Stimulated activated naive CD8-positive, alpha-beta T cell treated with anti-CD3 and anti-CD28 coated beads, Interleukin-15, Interleukin-2, amounts not matched to agents 100 U/mL and 50 U/mL, for 24 hours (primary cell): ENCODE results near the gene PIK3R5.
A peak's percentile ranks its signal among the peaks of the same experiment; 100 is the strongest.

ENCODE experiments used
- ATAC-seq: fragments of 150-1000 bp; cut with Tn5 transposase; one replicate; pipeline ENCODE4 v1.10.0; 2021
- DNase-seq: peaks from one replicate; pipeline ENCODE4 v3.0.0; 2021

The PIK3R5 gene

DNA sequence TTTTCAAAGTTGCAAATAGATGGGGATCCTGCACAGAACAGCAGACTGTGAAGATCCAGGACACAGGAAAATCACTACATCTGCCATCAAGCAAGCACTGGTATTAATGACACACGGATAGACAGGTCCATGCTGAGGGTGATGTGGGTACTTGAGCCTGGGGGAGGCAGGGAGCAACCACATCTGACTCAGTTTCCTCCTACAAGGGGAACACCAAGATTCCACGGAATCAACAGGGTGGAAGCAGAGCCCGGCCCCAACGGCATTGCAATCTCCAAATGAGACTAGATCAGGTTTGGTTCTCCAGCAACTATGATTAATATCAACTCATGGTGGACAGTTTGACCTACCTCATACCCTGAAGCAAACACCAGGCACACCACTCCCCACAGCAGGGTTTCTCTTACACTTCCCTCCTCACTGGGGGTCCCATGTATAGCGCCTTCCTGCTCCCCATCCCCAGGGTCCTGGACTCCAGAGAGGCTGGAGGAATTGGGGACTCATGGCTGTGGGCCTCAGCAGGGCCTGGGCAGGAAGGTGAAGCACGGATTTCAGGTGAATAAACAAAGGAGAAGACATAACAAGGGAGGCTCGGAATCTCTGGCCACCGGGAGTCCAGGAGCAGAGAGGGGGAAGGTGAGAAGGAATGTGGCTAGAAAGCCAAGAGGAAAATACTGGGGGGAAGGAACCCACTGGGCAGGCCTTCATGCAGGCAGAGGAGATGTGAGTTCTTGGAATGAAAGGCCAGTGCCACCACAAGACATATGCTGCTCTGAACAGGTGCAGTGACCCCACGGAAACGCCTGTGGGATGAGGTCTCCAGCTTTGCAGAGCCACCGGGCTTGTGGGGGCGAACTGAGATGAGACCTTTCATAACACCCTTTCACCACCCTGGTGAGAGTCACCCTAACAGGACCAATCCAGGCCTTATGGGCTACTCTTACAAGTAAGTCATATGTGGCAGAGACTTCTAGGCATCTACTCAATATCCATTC is 68.6 kb downstream of the PIK3R5 start:
- ATAC-seq (peak; percentile 3), DNase-seq (no peak)

DNA sequence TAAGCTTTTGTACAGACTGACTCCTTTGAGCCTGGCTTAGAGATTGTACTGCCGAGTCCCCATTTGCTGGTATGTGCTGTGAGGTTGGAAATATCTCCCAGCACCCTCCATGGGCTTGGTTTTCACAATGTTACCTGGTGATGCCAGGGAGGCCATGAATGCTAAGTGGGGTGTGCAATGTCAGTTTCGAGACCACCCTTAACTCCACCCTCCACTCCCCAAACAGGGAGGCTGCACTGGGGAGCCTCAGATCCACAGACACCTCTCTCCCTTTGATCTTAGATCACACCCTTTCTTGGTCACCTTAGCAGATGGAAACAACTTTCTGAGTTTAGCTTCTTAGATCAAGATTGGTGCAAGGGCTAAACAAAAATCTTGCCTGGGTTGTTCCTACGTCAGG is 69.4 kb downstream of the PIK3R5 start:
- no peak for DNase-seq
- ATAC-seq = no peak

- ATAC-seq (no peak), DNase-seq (peak; percentile 55)
These were observed 70.6 kb downstream of the PIK3R5 start for GRCh38 chr17:8894673-8895578.

GRCh38 chr17:8894202-8894671 is 71.3 kb downstream of the PIK3R5 start:
- ATAC-seq (no peak), DNase-seq (no peak)

- ATAC-seq (no peak), DNase-seq (no peak)
These were observed 71.8 kb downstream of the PIK3R5 start for GRCh38 chr17:8893621-8894201.

- ATAC-seq (no peak), DNase-seq (no peak)
These were observed 72.4 kb downstream of the PIK3R5 start for GRCh38 chr17:8893059-8893458.

DNA sequence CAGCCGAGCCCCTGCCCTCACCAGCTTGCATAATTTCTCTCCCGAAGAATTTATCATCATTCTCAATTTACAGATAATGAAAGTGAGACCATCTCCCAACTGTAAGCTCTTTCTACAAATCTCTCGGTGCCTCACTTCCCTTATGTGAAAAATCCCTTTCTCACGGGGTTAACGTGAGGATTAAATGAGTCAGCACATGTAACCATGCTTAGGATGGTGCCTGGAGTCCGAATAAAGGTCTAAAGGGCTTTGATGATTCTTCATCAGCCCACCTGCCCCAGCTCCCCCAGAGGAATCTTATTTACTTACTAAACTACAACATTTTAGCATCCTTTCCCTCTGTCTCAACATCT is 73.2 kb downstream of the PIK3R5 start:
- DNase-seq (no peak), ATAC-seq (peak; percentile 40)

DNA sequence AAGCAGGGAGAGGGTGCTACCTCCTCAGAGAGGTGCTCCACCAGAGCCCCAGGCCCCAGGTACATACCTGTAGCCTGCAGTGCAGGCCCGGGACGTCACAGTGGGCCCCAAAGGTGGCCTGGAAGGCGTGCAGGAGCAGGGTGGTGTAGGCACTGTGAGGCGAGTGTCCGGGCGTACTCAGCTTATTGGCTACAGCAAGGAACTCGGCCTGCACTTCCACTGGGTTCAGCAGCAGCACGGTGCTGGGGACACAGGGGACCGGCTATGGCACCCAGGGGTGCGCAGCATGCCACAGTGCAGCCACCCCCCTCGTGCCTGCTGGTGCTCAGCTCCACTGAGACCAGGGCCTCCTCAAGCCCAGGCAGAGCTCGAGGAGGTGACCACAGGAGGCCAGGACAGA is 74.8 kb downstream of the PIK3R5 start:
- ATAC-seq (no peak), DNase-seq (no peak)

DNA sequence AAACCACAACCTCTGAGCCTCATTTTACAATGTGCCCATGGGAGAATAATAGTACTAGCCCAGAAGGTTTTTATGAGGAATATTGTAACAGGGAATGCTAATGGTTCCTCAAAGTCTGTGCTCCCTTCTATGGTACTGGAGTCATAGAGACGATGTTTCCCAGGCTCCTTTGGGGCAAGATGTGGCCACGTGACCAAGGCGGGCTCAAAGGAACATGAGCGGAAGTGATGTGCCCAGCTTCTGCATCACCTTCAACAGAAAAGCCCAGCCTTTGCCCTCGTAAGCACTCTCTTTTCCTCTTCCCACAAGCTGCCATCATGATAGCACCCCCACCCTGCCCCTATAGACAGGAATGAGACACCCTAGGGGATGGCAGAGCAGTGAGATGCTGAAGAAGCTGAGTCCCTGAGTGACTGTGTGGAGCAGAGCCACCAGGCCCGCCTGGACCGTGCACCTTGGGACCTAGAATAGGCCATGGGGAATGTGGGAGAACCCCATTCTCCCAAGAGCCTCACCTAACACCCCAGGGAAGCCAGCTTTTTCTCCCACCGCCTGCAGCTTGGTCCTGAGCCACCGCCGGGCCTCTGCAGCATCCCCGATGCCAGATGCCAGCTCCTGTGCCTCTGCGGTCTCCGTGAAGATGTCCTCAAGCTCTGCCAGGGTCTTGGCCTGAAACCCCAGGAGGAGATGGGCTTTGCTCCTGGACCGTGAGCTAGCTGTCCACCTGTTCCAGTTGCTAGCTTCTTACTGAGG is 75.9 kb downstream of the PIK3R5 start:
- DNase-seq (no peak), ATAC-seq (no peak)

GRCh38 chr17:8888704-8889302 is 76.7 kb downstream of the PIK3R5 start:
- ATAC-seq = no peak
- DNase-seq = no peak

GRCh38 chr17:8887834-8888703 is 77.4 kb downstream of the PIK3R5 start:
- no peak for ATAC-seq
- DNase-seq = no peak

DNA sequence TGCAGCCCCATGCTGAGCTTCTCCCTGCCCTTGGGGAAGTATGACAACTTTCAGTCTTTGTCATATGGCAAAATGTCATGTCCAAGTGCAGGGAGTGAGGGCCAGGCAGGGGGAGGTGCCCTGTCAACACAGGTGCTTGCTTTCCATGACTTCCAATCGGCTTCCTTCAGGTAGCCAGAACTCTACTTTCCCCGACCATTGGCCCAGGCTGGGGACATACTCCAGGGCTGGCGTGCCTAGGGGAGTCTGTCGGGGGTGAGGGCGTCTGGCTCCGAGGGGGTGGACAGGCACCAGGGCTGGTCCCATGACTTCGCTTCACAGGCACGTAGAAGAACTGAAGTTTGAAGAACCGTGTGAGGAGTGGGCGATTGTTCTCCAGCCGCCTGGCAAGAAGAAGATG is 78.2 kb downstream of the PIK3R5 start:
- ATAC-seq (no peak), DNase-seq (no peak)

- ATAC-seq = peak; percentile 2
- DNase-seq = no peak
These were observed 79.4 kb downstream of the PIK3R5 start for GRCh38 chr17:8885967-8886684.

DNA sequence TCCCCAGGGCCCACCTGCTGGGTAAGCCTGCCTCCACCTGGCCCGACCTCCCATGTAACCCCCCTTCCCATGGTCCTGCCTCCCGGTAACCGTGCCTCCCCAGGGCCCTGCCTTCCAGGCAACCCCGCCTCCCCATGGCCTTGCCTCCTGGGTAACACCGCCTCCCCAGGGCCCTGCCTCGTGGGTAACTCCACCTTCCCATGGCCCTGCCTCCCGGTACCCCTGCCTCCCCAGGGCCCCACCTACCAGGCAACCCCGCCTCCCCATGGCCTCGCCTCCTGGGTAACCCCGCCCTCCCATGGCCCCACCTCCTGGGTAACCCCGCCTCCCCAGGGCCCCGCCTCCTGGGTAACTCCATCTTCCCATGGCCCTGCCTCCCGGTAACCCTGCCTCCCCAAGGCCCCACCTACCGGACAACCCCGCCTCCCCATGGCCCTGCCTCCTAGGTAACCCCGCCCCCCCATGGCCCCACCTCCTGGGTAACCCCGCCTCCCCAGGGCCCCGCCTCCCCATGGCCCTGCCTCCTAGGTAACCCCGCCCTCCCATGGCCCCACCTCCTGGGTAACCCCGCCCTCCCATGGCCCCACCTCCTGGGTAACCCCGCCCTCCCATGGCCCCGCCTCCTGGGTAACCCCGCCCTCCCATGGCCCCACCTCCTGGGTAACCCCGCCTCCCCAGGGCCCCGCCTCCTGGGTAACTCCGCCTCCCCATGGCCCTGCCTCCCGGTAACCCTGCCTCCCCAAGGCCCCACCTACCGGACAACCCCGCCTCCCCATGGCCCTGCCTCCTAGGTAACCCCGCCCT is 80.1 kb downstream of the PIK3R5 start:
- DNase-seq (peak; percentile 65), ATAC-seq (peak; percentile 50)

GRCh38 chr17:8884336-8884990 is 81.0 kb downstream of the PIK3R5 start:
- ATAC-seq = no peak
- DNase-seq = no peak

DNA sequence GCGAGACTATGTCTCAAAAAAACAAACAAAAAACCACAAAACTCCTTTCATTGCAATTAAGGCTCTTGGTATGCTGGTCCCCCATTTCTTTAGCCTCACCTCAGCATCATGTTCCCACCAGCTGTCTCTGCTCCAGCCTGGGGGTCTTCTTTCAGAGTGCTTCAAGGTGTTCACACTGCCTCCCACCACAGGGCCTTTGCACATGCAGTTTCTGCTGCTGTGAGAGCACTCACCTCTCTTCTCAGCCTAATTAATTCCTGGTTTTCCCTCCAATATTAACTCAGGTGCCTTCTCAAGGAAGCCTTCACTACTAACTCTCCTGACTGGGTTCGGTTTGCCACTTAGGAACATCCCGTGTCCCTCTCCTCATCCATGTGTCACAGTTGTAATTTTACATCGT is 82.2 kb downstream of the PIK3R5 start:
- no peak for DNase-seq
- ATAC-seq = no peak

DNA sequence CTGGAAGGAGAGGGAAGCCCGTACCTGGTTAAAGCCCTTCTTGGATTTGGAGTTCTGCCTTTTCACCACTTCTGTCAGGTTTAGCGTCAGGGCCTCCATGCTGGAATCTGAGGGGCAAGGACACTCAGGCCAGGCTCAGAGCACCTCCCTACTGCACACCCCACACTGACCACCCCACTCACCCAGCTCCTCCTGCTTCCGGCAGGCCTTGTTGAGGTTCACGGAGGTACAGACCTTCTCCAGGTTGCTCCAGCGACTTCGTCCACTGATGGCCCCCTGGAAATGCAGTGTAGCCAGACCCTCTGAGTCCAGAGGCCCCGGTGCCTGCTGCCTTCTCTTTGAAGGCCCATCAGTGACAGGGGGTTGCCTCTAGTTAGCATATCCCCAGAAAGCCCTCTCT is 83.9 kb downstream of the PIK3R5 start:
- DNase-seq = no peak
- ATAC-seq = no peak

DNA sequence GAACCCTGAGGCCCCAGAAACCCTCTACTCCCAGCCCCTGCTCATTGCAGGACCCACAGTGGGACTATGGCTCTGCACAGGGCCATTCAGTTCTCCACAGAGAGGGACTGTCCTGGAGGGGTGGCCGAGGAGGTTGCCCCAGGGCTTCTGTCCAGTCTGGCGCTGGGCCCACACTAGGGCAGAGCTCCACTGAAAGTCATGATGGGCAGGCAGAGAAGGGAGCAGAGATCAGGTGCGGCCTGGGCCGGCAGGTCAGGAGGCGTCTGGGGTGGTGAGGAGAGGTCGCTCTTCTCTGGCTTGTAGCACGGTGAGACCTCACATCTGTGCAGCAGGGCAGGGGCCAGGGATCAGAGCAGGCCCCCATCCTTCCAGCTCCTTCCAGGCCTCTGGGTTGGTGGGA is 85.0 kb downstream of the PIK3R5 start:
- ATAC-seq (no peak), DNase-seq (no peak)
